T-helper 22 cell (primary cell): Measurements from ENCODE around the gene XRCC6.
A peak's percentile ranks its signal among the peaks of the same experiment; 100 is the strongest.
"Not testable (repeated sequence)": the region's sequence is repeated elsewhere in the genome, so short reads cannot be mapped to it uniquely, and the experiment has no call there.

ENCODE experiments used
- DNase-seq: peaks from one replicate; pipeline ENCODE4 v3.0.0-alpha.2; 2020; ENCODE audit warnings: low read depth

XRCC6 gene

GRCh38 chr22:41598891-41599635, 22.0 kb upstream of the XRCC6 start:
- DNase-seq: no peak

- DNase-seq: no peak
These were observed 20.1 kb upstream of the XRCC6 start for GRCh38 chr22:41600976-41601375.

GRCh38 chr22:41603873-41604332, 17.2 kb upstream of the XRCC6 start:
- peak; percentile 71 for DNase-seq

- no peak for DNase-seq
These were observed 12.7 kb upstream of the XRCC6 start for GRCh38 chr22:41608386-41608785.

GRCh38 chr22:41612603-41613306, 8.3 kb upstream of the XRCC6 start:
- no peak for DNase-seq

- no peak for DNase-seq
These were observed 7.6 kb upstream of the XRCC6 start for GRCh38 chr22:41613456-41613855.

GRCh38 chr22:41619979-41620588, 1.0 kb upstream of the XRCC6 start:
- DNase-seq: peak; percentile 11

GRCh38 chr22:41620589-41621098, 451 bp upstream of the XRCC6 start, which contains the start of gene DESI1:
DESI1 (minus strand) TSS chr22:41621043; CDS start chr22:41620839, 204 bp downstream.
- no peak for DNase-seq

GRCh38 chr22:41621911-41622179, 750 bp downstream of the XRCC6 start:
- DNase-seq: no peak

- no peak for DNase-seq
These were observed 4.5 kb downstream of the XRCC6 start for GRCh38 chr22:41625577-41625976.

GRCh38 chr22:41631115-41631514, 10.0 kb downstream of the XRCC6 start:
- DNase-seq: not testable (repeated sequence)

- DNase-seq: not testable (repeated sequence)
These were observed 10.5 kb downstream of the XRCC6 start for GRCh38 chr22:41631615-41632014.

- DNase-seq: not testable (repeated sequence)
These were observed 13.5 kb downstream of the XRCC6 start for GRCh38 chr22:41634610-41635009.

GRCh38 chr22:41636467-41636866, 15.4 kb downstream of the XRCC6 start:
- no peak for DNase-seq

GRCh38 chr22:41637623-41638022, 16.5 kb downstream of the XRCC6 start:
- not testable (repeated sequence) for DNase-seq

GRCh38 chr22:41638124-41638523, 17.0 kb downstream of the XRCC6 start:
- DNase-seq: no peak

- DNase-seq: no peak
These were observed 17.7 kb downstream of the XRCC6 start for GRCh38 chr22:41638748-41639147.

GRCh38 chr22:41641854-41642253, 20.8 kb downstream of the XRCC6 start:
- no peak for DNase-seq

- DNase-seq: no peak
These were observed 21.4 kb downstream of the XRCC6 start for GRCh38 chr22:41642331-41643110.

- no peak for DNase-seq
These were observed 26.7 kb downstream of the XRCC6 start for GRCh38 chr22:41647771-41648170.

- no peak for DNase-seq
These were observed 27.3 kb downstream of the XRCC6 start for GRCh38 chr22:41648432-41648831.

GRCh38 chr22:41650229-41650628, 29.1 kb downstream of the XRCC6 start:
- DNase-seq: no peak
